ENCODE measurements around the gene PDE4D. TPM values are rescaled to one million over a fixed set of nuclear protein-coding genes. Genes with fewer than 3 reads are reported as not detected.

The PDE4D gene
- total RNA-seq, 1 donor from 2014 or later: 81.0 TPM

GRCh38 chr5:59745415-59745863, 148.1 kb downstream of the PDE4D start:
- intact Hi-C loops (cut with micrococcal nuclease): no loop called here

GRCh38 chr5:59744531-59744992, 149.0 kb downstream of the PDE4D start:
- intact Hi-C loops (cut with micrococcal nuclease): no loop called here

- intact Hi-C loops (cut with micrococcal nuclease): no loop called here
Observed at GRCh38 chr5:59741599-59741998, 151.9 kb downstream of the PDE4D start.

GRCh38 chr5:59738024-59738423, 155.5 kb downstream of the PDE4D start:
- intact Hi-C loops (cut with micrococcal nuclease): no loop called here

- intact Hi-C loops (cut with micrococcal nuclease): no loop called here
Observed at GRCh38 chr5:59732806-59733205, 160.7 kb downstream of the PDE4D start.

GRCh38 chr5:59732301-59732700, 161.2 kb downstream of the PDE4D start:
- intact Hi-C loops (cut with micrococcal nuclease): no loop called here

- intact Hi-C loops (cut with micrococcal nuclease): no loop called here
Observed at GRCh38 chr5:59731809-59732208, 161.7 kb downstream of the PDE4D start.

- intact Hi-C loops (cut with micrococcal nuclease): no loop called here
Observed at GRCh38 chr5:59729820-59730219, 163.7 kb downstream of the PDE4D start.

- intact Hi-C loops (cut with micrococcal nuclease): no loop called here
Observed at GRCh38 chr5:59729357-59729756, 164.2 kb downstream of the PDE4D start.

GRCh38 chr5:59728356-59728755, 165.2 kb downstream of the PDE4D start:
- intact Hi-C loops (cut with micrococcal nuclease): no loop called here

- intact Hi-C loops (cut with micrococcal nuclease): no loop called here
Observed at GRCh38 chr5:59727186-59727585, 166.3 kb downstream of the PDE4D start.

- intact Hi-C loops (cut with micrococcal nuclease): loop anchor here (2.0 kb wide), 1 partner anchor 537 kb away; no protein-coding TSS in a partner anchor
Observed at GRCh38 chr5:59725392-59725767, 168.1 kb downstream of the PDE4D start.

- intact Hi-C loops (cut with micrococcal nuclease): loop anchor here (1.0 to 2.0 kb wide), 5 partner anchors 51 to 536 kb away; no protein-coding TSS in a partner anchor
Observed at GRCh38 chr5:59724482-59725391, 168.8 kb downstream of the PDE4D start.

GRCh38 chr5:59722874-59723273, 170.7 kb downstream of the PDE4D start:
- intact Hi-C loops (cut with micrococcal nuclease): no loop called here

GRCh38 chr5:59721741-59722140, 171.8 kb downstream of the PDE4D start:
- intact Hi-C loops (cut with micrococcal nuclease): no loop called here

GRCh38 chr5:59720063-59720462, 173.5 kb downstream of the PDE4D start:
- intact Hi-C loops (cut with micrococcal nuclease): no loop called here

GRCh38 chr5:59716966-59717500, 176.5 kb downstream of the PDE4D start:
- intact Hi-C loops (cut with micrococcal nuclease): no loop called here

GRCh38 chr5:59716029-59716428, 177.5 kb downstream of the PDE4D start:
- intact Hi-C loops (cut with micrococcal nuclease): no loop called here

- intact Hi-C loops (cut with micrococcal nuclease): no loop called here
Observed at GRCh38 chr5:59715228-59715627, 178.3 kb downstream of the PDE4D start.

- intact Hi-C loops (cut with micrococcal nuclease): no loop called here
Observed at GRCh38 chr5:59713498-59713844, 180.1 kb downstream of the PDE4D start.

GRCh38 chr5:59712836-59713497, 180.6 kb downstream of the PDE4D start:
- intact Hi-C loops (cut with micrococcal nuclease): no loop called here

GRCh38 chr5:59711310-59711709, 182.2 kb downstream of the PDE4D start:
- intact Hi-C loops (cut with micrococcal nuclease): no loop called here
